GM10266 (cell line): Measurements from ENCODE around the gene CBFA2T2.

Source experiments
- DNase-seq: peaks from one replicate; pipeline ENCODE4 v3.0.0; 2012; ENCODE audit errors: extremely low spot score
- TF ChIP-seq, protein P1 (sequence below): IDR thresholded peaks from 2 replicates; pipeline ENCODE4 v1.5.1; 2012; ENCODE audit warnings: mild to moderate bottlenecking, low read depth; ENCODE audit not compliant: control insufficient read depth, insufficient read depth; ENCODE audit errors: missing control alignments

The CBFA2T2 gene

DNA sequence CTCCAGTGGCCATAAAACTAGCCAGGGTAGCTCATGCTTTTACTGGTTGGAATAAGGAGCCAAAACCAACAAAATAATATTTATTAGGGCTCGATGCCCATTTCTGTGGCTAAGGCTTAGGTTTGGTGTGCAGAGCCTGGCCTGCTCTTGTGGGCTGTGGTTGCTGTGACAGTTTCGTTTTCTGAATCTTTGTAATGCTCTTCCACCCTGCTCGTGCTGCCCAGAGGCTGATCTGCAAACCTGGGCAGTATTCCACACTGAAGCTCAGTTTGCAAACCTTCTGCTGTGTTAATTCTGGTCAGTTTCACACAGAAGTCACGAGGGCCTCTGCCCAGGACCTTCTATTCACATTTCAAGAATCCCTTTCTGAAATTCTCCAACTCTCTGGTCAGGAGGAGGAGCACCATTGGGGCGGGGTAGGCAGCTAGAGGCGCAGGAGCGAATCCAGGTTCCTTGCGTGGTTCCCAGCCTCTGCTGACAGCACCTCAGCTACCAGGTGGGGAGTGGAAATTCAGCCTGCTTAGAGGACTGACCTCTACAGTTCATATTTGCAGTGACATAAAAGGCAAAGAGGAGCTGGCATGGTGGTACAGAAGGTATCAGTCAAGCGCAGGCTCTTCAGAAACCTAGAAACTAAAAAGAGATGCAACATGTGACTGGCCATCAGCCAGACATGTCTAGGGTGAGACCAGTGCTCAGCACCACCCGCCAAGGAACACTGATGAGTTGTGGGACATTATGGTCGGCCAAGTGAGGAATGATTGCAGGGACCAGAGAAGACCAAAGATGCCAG, 157.9 kb downstream of the CBFA2T2 start:
- DNase-seq: peak; percentile 71
- TF ChIP-seq, protein P1, sequence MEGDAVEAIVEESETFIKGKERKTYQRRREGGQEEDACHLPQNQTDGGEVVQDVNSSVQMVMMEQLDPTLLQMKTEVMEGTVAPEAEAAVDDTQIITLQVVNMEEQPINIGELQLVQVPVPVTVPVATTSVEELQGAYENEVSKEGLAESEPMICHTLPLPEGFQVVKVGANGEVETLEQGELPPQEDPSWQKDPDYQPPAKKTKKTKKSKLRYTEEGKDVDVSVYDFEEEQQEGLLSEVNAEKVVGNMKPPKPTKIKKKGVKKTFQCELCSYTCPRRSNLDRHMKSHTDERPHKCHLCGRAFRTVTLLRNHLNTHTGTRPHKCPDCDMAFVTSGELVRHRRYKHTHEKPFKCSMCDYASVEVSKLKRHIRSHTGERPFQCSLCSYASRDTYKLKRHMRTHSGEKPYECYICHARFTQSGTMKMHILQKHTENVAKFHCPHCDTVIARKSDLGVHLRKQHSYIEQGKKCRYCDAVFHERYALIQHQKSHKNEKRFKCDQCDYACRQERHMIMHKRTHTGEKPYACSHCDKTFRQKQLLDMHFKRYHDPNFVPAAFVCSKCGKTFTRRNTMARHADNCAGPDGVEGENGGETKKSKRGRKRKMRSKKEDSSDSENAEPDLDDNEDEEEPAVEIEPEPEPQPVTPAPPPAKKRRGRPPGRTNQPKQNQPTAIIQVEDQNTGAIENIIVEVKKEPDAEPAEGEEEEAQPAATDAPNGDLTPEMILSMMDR: no peak

DNA sequence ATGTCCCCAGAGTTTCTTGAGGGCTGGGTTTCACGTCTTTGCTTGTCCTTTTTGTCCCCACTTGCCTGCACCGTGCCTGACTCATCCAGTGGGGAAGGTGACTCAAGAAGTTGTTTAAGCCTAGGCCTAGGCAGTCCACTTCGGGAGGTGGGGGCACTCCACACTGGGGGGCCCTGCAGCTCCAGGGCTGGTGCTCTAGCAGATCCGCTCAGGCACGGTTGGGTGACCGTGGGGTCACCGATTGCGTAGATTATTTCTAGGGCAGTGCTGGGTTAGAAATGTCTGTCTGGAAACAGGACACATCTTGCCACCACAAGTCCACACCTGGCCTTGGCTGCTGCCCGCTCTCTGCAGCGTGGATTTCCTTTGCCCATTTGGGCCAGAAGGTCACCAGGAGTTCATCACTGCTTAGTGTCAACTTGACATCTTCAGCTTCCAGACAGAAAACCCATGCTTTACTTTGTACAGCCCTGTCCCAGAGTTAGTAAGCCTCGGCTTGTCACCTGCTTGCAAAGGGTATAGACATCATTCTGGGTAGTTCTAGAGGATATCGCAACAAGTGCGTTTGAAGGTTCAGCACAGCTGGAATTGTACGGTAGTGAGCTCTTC, 158.6 kb downstream of the CBFA2T2 start:
- peak; percentile 16 for DNase-seq
- TF ChIP-seq, protein P1: no peak

DNA sequence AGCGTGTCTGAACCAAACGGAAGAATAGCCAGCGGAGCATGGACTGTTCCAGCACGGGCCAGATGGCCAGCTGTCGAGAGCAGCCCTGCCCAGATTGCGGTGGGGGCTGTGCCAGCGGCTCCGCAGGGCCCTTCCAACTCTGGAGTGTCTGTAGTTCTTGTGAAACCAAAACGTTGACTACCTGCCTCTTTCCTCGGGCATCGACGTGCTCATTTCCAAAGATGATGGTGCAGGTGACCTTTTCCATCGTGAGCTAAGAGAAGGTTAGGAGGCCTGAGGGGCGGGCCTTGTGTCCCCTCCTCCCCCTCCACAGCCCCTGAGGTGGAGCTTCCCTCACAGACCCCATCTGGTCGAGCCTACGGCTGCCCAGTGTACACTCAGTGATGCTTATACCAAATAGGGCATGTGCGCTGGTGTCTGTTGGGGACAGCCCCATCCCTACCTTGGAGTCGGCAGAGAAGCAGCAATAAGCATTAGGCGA, 159.3 kb downstream of the CBFA2T2 start:
- TF ChIP-seq, protein P1: no peak
- DNase-seq: no peak

DNA sequence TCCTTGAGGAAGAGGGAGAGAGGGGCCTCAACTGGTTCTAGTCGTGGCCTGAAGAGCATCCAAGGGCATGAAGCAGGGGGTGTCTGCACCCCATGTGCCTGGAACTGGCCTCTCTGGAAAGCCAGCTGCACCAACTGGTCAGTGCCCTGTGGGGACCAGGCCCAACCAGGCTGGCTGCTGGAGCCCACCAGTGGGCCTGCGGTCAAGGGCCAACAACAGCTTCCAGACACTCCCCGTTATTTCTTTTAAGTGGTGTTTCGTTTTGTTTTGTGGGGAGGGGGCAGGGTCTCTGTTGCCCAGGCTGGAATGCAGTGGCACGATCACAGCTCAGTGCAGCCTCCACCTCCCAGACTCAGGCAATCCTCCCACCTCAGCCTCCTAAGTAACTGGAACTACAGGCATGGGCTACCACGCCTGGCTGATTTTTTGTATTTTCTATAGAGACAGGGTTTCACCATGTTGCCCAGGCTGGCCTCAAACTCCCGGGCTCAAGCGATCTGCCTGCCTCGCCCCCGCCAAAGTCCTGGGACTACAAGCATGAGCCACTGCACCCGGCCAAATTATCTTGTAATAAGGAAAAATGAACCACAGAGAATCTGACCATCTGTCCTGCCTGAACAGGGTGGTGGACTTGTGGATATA, 160.3 kb downstream of the CBFA2T2 start:
- no peak for DNase-seq
- TF ChIP-seq, protein P1: no peak

DNA sequence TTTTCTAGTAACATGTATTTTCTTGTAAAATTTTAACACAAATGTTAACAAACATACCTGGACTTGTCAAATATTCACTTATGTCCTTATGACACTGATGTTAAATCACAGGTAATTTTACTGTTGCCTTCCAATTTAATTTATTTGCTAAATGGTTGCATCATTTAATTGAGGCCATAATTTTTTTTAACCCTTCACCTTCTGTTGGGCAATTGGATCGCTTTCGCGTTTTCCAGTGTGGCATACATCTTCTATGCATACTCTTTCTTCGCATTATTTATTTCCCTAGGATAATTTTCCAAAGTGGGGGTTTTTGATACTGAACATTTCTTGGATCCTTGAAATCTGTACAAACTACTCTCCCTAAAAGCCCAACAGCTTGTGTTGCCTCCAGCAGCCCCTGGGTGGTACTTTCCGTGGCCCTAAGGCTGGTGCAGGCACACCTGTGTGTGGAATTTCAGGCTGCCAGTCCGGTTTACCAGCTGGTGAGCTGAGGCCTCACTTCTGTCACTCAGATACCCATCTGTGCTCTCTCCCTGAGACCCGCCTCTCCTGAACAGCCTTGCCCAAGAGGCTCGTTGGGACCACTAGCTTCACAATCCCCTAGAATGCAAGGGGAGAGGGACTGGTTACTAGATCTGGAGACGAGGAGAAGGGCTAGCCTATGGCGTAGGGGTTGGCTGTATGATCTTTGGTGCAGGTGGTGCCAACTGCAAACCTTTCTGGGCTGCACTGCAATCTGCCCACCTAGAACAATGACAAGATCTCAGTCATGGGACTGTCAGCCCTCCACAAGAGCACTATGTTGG, 161.1 kb downstream of the CBFA2T2 start:
- TF ChIP-seq, protein P1: no peak
- no peak for DNase-seq

DNA sequence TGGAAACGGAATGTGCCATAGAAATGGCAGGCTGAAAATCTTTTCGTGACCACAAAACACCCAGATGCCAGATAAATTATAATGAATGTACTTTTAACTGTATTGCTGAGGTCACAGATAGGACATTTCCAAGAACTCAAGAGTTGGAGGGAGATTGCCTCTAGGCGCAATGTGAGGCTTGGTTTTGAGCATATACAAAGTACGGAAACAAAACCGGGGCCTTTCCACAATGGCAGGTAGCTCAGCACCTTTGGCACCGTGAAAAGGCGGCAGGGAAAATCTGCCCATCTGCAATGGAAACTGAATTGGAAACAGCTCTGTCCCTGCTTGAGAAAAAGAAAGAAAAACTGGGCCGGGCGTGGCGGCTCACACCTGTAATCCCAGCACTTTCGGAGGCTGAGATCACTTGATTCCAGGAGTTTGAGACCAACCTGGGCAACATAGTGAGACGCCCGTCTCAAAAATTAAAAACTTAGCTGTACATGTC, 161.7 kb downstream of the CBFA2T2 start:
- no peak for DNase-seq
- TF ChIP-seq, protein P1: no peak
